ENCODE results near the gene FRMD5. TPM values are rescaled to one million over a fixed set of nuclear protein-coding genes. Genes with fewer than 3 reads are reported as not detected.

The FRMD5 gene
- total RNA-seq, 2 experiments from 2014 or later, result 0.15 TPM; not detected in 1

GRCh38 chr15:43968551-43968950 lies 226.5 kb downstream of the FRMD5 start:
- ChIA-PET CTCF (no interaction called here), POLR2A (no interaction called here)
- Mint-ChIP-seq H3K27me3 (peaks cover 19% of the 10 kb centered on the region), H3K4me1 (no peaks in the 10 kb centered on the region), H3K27ac (no peak overlapping the region), H3K9me3 (no peaks in the 10 kb centered on the region), H3K36me3 (ENCODE audit: low read depth) (no peaks in the 10 kb centered on the region), H3K4me3 (no peak overlapping the region)
- no peak for DNase-seq

GRCh38 chr15:43966646-43967045 lies 228.4 kb downstream of the FRMD5 start:
- Mint-ChIP-seq H3K27ac (no peak overlapping the region), H3K4me3 (no peak overlapping the region), H3K9me3 (no peaks in the 10 kb centered on the region), H3K27me3 (peaks cover 22% of the 10 kb centered on the region), H3K36me3 (ENCODE audit: low read depth) (no peaks in the 10 kb centered on the region), H3K4me1 (no peaks in the 10 kb centered on the region)
- POLR2A ChIA-PET, result no interaction called here
- DNase-seq, result no peak
- CTCF ChIA-PET, result no interaction called here

GRCh38 chr15:43958861-43959330 lies 236.2 kb downstream of the FRMD5 start:
- CTCF ChIA-PET, result interaction anchor here (1.2 kb wide), 1 partner anchor 12 kb away, joined by 3 read pairs; no protein-coding TSS in a partner anchor
- H3K9me3 Mint-ChIP-seq, result no peaks in the 10 kb centered on the region

GRCh38 chr15:43957724-43958123 lies 237.3 kb downstream of the FRMD5 start:
- CTCF ChIA-PET, result no interaction called here
- Mint-ChIP-seq H3K36me3 (ENCODE audit: low read depth) (no peaks in the 10 kb centered on the region), H3K27ac (no peak overlapping the region)

More at GRCh38 chr15:43958861-43959330, 236.2 kb downstream of the FRMD5 start:
- POLR2A ChIA-PET, result no interaction called here
- Mint-ChIP-seq H3K4me1 (no peaks in the 10 kb centered on the region), H3K36me3 (ENCODE audit: low read depth) (no peaks in the 10 kb centered on the region), H3K4me3 (no peak overlapping the region), H3K27me3 (peaks cover 34% of the 10 kb centered on the region), H3K27ac (no peak overlapping the region)
- no peak for DNase-seq

GRCh38 chr15:43955140-43955539 lies 239.9 kb downstream of the FRMD5 start:
- Mint-ChIP-seq H3K27ac (no peak overlapping the region), H3K4me1 (peaks cover 7% of the 10 kb centered on the region), H3K36me3 (ENCODE audit: low read depth) (no peaks in the 10 kb centered on the region), H3K27me3 (peaks cover 21% of the 10 kb centered on the region), H3K4me3 (no peak overlapping the region), H3K9me3 (no peaks in the 10 kb centered on the region)
- ChIA-PET POLR2A (no interaction called here), CTCF (interaction anchor here (0.9 to 1.1 kb wide), 2 partner anchors 9 to 52 kb away, joined by 3 to 4 read pairs; no protein-coding TSS in a partner anchor)
- DNase-seq, result no peak

More at GRCh38 chr15:43957724-43958123, 237.3 kb downstream of the FRMD5 start:
- no peak overlapping the region for H3K4me3 Mint-ChIP-seq
- no peak for DNase-seq
- H3K27me3 Mint-ChIP-seq, result peaks cover 31% of the 10 kb centered on the region
- POLR2A ChIA-PET, result no interaction called here
- H3K4me1 Mint-ChIP-seq, result peaks cover 7% of the 10 kb centered on the region
- no peaks in the 10 kb centered on the region for H3K9me3 Mint-ChIP-seq

- Mint-ChIP-seq H3K4me1 (peaks cover 9% of the 10 kb centered on the region), H3K36me3 (ENCODE audit: low read depth) (no peaks in the 10 kb centered on the region), H3K4me3 (no peak overlapping the region), H3K27me3 (peaks cover 21% of the 10 kb centered on the region), H3K27ac (no peak overlapping the region), H3K9me3 (peaks cover 2% of the 10 kb centered on the region)
- POLR2A ChIA-PET, result no interaction called here
- CTCF ChIA-PET, result interaction anchor here (0.7 to 1.1 kb wide), 3 partner anchors 8 to 311 kb away, joined by 3 to 4 read pairs (median 3); no protein-coding TSS in a partner anchor
- no peak for DNase-seq
Observed at GRCh38 chr15:43954181-43954621, 240.9 kb downstream of the FRMD5 start.

- no peaks in the 10 kb centered on the region for H3K36me3 Mint-ChIP-seq (ENCODE audit: low read depth)
- no peak overlapping the region for H3K4me3 Mint-ChIP-seq
- ChIA-PET POLR2A (no interaction called here), CTCF (no interaction called here)
- H3K9me3 Mint-ChIP-seq, result peaks cover 2% of the 10 kb centered on the region
- H3K27me3 Mint-ChIP-seq, result peaks cover 15% of the 10 kb centered on the region
- H3K27ac Mint-ChIP-seq, result no peak overlapping the region
- no peak for DNase-seq
- peaks cover 16% of the 10 kb centered on the region for H3K4me1 Mint-ChIP-seq
Observed at GRCh38 chr15:43953402-43953801, 241.7 kb downstream of the FRMD5 start.

GRCh38 chr15:43950531-43950930 lies 244.5 kb downstream of the FRMD5 start:
- POLR2A ChIA-PET, result no interaction called here
- Mint-ChIP-seq H3K9me3 (peaks cover 2% of the 10 kb centered on the region), H3K27me3 (peaks cover 6% of the 10 kb centered on the region), H3K4me3 (no peak overlapping the region), H3K27ac (no peak overlapping the region), H3K4me1 (peaks cover 18% of the 10 kb centered on the region), H3K36me3 (ENCODE audit: low read depth) (no peaks in the 10 kb centered on the region)
- DNase-seq, result no peak
- CTCF ChIA-PET, result interaction anchor here (1.0 kb wide), 1 partner anchor 14 kb away, joined by 3 read pairs; no protein-coding TSS in a partner anchor

- POLR2A ChIA-PET, result no interaction called here
- DNase-seq, result no peak
Observed at GRCh38 chr15:43948691-43949325, 246.3 kb downstream of the FRMD5 start.

GRCh38 chr15:43943511-43943910 lies 251.6 kb downstream of the FRMD5 start:
- ChIA-PET POLR2A (no interaction called here), CTCF (no interaction called here)
- no peak for DNase-seq
- Mint-ChIP-seq H3K4me1 (peaks cover 3% of the 10 kb centered on the region), H3K27ac (no peak overlapping the region), H3K9me3 (no peaks in the 10 kb centered on the region), H3K27me3 (peaks cover 15% of the 10 kb centered on the region), H3K36me3 (ENCODE audit: low read depth) (no peaks in the 10 kb centered on the region), H3K4me3 (no peak overlapping the region)

More at GRCh38 chr15:43948691-43949325, 246.3 kb downstream of the FRMD5 start:
- H3K4me1 Mint-ChIP-seq, result peaks cover 18% of the 10 kb centered on the region
- no peaks in the 10 kb centered on the region for H3K36me3 Mint-ChIP-seq (ENCODE audit: low read depth)
- H3K9me3 Mint-ChIP-seq, result peaks cover 2% of the 10 kb centered on the region
- CTCF ChIA-PET, result no interaction called here
- H3K27me3 Mint-ChIP-seq, result no peaks in the 10 kb centered on the region
- no peak overlapping the region for H3K27ac Mint-ChIP-seq
- no peak overlapping the region for H3K4me3 Mint-ChIP-seq

- Mint-ChIP-seq H3K9me3 (no peaks in the 10 kb centered on the region), H3K4me3 (no peak overlapping the region), H3K27ac (no peak overlapping the region), H3K36me3 (ENCODE audit: low read depth) (no peaks in the 10 kb centered on the region), H3K27me3 (peaks cover 18% of the 10 kb centered on the region), H3K4me1 (no peaks in the 10 kb centered on the region)
- no peak for DNase-seq
- ChIA-PET CTCF (no interaction called here), POLR2A (no interaction called here)
Observed at GRCh38 chr15:43942194-43942593, 252.9 kb downstream of the FRMD5 start.

- H3K9me3 Mint-ChIP-seq, result no peaks in the 10 kb centered on the region
- ChIA-PET CTCF (no interaction called here), POLR2A (no interaction called here)
- H3K36me3 Mint-ChIP-seq (ENCODE audit: low read depth), result no peaks in the 10 kb centered on the region
- DNase-seq, result no peak
- peaks cover 19% of the 10 kb centered on the region for H3K27me3 Mint-ChIP-seq
- H3K27ac Mint-ChIP-seq, result no peak overlapping the region
- H3K4me3 Mint-ChIP-seq, result no peak overlapping the region
- no peaks in the 10 kb centered on the region for H3K4me1 Mint-ChIP-seq
Observed at GRCh38 chr15:43941555-43941954, 253.5 kb downstream of the FRMD5 start.

GRCh38 chr15:43941071-43941470 lies 254.0 kb downstream of the FRMD5 start:
- no peak overlapping the region for H3K4me3 Mint-ChIP-seq
- ChIA-PET POLR2A (no interaction called here), CTCF (no interaction called here)
- H3K4me1 Mint-ChIP-seq, result no peaks in the 10 kb centered on the region
- H3K9me3 Mint-ChIP-seq, result no peaks in the 10 kb centered on the region
- DNase-seq, result no peak
- H3K27ac Mint-ChIP-seq, result no peak overlapping the region
- H3K36me3 Mint-ChIP-seq (ENCODE audit: low read depth), result no peaks in the 10 kb centered on the region
- peaks cover 21% of the 10 kb centered on the region for H3K27me3 Mint-ChIP-seq

- CTCF ChIA-PET, result no interaction called here
Observed at GRCh38 chr15:43939070-43939469, 256.0 kb downstream of the FRMD5 start.

More at GRCh38 chr15:43939070-43939469, 256.0 kb downstream of the FRMD5 start:
- no peaks in the 10 kb centered on the region for H3K9me3 Mint-ChIP-seq
- POLR2A ChIA-PET, result no interaction called here
- no peak for DNase-seq
- H3K27me3 Mint-ChIP-seq, result peaks cover 27% of the 10 kb centered on the region
- no peak overlapping the region for H3K4me3 Mint-ChIP-seq
- no peaks in the 10 kb centered on the region for H3K36me3 Mint-ChIP-seq (ENCODE audit: low read depth)
- no peaks in the 10 kb centered on the region for H3K4me1 Mint-ChIP-seq
- H3K27ac Mint-ChIP-seq, result no peak overlapping the region
